ENCODE data around the gene STOX1. TPM values are rescaled to one million over a fixed set of nuclear protein-coding genes. Genes with fewer than 3 reads are reported as not detected.
A peak's percentile ranks its signal among the peaks of the same experiment; 100 is the strongest.
"Not testable (repeated sequence)": the region's sequence is repeated elsewhere in the genome, so short reads cannot be mapped to it uniquely, and the experiment has no call there.

The STOX1 gene
- total RNA-seq, 1 donor from 2014 or later, result 1.4 TPM

- peak; percentile 2 for DNase-seq (ENCODE audit: low read depth)
These were observed 811 bp downstream of the STOX1 start for GRCh38 chr10:68828083-68828601.

DNA sequence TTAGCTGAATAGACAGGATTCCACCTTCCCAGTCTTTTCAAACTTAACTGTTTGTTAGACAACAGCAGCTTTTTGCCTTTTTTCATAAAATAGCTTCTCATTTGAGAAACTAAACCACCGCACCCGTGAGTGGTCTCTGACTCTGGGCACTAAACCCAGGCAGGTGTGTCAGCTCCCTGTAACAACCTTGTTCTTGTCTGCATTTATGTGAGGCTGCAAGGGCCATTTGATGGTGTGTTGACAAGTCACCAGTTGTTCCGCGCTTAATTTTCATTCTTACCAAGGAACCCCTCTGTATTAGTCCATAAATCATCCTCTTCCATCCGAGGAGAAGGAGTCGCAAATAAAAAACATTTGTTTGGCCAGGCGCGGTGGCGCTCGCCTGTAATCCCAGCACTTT is 1.5 kb downstream of the STOX1 start:
- DNase-seq (ENCODE audit: low read depth), result no peak

GRCh38 chr10:68829521-68829920 is 2.2 kb downstream of the STOX1 start:
- no peak for DNase-seq (ENCODE audit: low read depth)

DNA sequence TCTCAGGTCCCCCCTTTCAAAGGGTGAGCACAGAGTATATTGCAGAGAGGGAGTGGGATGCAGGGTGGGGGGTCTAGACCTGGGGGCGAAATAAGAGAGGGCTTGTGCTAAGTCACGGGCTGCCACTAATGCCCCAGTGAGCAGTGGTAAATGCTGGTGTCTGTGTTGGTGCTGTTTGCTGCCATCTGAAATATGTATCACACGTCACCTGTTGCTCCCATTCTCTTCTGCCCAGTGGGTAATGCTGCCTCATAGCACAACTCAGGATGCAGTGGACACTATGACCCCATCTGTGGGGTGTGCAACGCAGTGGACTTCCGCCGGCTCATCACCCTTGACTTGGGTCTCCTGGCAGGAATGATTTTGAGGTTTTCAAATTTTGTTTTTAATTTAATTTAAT is 2.6 kb downstream of the STOX1 start:
- no peak for DNase-seq (ENCODE audit: low read depth)

DNA sequence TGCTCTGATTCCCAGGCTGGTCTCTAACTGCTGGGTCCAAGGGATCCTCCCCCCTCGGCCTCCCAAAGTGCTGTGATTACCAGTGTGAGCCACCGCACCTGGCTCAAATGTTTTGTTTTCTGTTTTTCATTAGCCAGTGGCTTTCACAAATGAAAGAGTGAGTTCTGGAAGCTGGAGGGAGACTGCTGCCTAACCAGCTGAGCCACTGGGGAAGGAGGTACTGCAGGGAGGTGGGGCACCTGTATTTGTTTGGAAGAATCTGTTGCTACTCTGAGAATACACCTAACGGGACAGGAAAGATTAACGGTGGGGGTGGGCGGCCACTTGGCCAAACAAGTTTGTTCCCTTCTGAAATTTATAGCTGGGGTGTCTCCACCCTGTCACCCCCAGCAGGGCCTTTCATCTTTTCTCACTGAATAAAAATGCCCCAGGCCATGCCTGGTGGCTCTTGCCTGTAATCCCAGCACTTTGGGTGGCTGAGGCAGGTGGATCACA is 4.7 kb downstream of the STOX1 start:
- DNase-seq (ENCODE audit: low read depth), result no peak

DNA sequence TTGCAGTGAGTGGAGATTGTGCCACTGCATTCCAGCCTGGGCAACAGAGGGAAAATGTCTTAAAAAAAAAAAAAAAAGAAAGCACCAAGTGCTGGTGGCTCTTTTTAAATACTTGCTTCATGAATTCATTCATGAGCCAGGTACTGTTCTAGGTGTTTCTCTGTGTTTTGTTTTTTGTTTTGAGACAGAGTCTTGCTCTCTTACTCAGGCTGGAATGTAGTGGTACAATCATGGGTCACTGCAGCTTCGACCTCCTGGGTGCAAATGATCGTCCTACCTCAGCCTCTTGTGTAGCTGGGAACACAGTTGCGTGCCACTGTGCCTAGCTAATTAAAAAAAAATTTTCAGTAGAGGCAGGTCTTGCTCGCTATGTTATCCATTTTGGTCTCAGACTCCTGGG is 5.3 kb downstream of the STOX1 start:
- DNase-seq (ENCODE audit: low read depth), result no peak

DNA sequence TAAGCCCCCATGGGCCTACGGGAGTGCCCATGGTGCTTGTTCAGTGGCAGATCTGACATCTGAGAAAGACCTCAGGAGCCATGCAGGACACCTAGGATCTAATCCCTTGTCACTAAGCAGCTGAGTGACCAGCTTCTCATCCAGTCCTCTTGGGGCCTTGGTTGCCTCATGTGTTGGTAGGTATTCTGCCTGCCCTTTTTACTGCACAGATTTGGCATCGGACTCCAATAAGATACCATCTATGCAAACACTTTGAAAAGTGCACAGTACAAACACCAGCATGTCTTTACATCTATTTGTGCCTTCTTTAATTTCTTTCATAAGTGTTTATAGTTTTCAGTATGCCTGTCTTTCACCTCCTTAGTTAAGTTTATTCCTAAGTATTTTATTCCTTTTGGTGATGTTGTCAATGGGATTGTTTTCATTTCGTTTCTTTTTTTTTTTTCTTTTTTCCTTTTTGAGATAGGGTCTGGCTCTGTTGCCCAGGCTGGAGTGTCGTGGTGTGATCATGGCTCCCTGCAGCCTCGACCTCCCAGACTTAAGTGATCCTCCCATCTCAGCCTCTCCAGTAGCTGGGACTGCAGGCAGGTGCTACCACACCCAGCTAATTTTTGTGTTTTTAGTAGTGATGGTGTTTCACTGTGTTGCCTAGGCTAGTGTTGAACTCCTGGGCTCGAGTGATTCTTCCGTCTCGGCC is 10.4 kb downstream of the STOX1 start:
- DNase-seq (ENCODE audit: low read depth), result no peak

- DNase-seq (ENCODE audit: low read depth), result not testable (repeated sequence)
These were observed 13.3 kb downstream of the STOX1 start for GRCh38 chr10:68840650-68841049.

- DNase-seq (ENCODE audit: low read depth), result no peak
These were observed 20.9 kb downstream of the STOX1 start for GRCh38 chr10:68848281-68848680.

GRCh38 chr10:68848806-68849205 is 21.5 kb downstream of the STOX1 start:
- no peak for DNase-seq (ENCODE audit: low read depth)

- DNase-seq (ENCODE audit: low read depth), result no peak
These were observed 29.0 kb downstream of the STOX1 start for GRCh38 chr10:68856352-68856751.

- DNase-seq (ENCODE audit: low read depth), result no peak
These were observed 29.7 kb downstream of the STOX1 start for GRCh38 chr10:68857005-68857404.

DNA sequence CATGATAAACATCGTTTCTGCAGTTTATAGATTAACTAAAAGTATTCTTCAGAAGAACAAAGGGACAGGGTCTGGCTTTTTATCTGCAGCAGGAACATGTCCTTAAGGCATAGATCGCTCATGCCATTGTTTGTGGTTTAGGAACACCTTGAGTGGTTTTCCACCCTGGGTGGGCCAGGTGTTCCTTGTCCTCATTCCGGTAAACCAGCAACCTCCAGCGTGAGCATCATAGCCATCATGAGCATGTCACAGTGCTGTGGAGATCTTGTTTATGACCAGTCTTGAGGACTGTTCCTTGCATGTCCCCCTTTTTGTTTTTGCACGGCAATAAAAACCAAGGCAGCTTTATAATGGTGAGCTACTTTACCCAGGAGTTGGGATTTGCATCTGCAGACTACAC is 33.9 kb downstream of the STOX1 start:
- peak; percentile 11 for DNase-seq (ENCODE audit: low read depth)

DNA sequence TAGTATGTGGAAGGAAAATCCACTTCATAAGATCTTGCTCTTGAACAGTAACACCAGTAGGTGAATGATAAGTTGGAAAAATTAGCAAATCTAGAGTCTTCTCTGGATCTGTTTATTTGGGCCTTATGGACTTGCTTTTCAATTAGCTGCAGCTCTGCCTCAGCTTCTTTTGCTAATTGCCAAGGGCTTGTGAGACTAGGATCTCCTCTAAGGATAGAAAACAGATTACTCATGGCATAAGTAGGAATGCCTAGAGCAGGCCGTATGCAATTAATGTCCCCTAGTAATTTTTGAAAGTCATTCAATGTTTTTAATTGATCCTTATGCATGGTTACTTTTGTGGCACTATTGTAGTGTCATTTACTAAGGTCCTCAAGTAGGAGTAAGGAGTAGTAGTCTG is 37.3 kb downstream of the STOX1 start:
- no peak for DNase-seq (ENCODE audit: low read depth)

DNA sequence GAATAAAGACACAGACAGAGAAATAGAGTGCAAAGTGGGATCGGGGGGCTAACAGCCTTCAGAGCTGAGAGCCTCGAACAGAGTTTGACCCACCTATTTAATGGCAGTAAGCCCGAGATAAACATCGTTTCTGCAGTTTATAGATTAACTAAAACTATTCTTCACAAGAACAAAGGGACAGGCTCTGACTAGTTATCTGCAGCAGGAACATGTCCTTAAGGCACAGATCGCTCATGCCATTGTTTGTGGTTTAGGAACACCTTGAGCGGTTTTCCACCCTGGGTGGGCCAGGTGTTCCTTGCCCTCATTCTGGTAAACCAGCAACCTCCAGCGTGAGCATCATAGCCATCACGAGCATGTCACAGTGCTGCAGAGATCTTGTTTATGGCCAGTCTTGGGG is 40.8 kb downstream of the STOX1 start:
- DNase-seq (ENCODE audit: low read depth), result not testable (repeated sequence)

DNA sequence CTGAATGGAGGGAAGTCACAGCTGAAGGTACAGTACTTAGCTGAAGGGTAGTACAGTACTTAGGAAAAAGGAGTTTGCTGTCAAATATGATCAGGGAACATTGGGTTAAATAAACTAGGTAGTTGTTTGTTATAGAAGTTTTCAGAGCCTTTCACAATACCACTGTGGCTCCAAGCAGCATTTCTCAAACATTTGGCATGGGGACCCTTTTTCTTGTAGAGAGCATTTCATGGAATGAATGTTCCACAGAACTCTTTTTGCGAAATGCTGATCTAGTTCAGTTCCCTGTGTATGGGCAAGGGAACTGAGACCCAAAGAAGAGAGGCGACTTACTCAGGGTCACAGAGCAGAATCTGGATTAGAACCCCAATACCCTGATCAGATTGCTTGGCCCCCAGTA is 42.3 kb downstream of the STOX1 start:
- DNase-seq (ENCODE audit: low read depth), result no peak

- DNase-seq (ENCODE audit: low read depth), result no peak
These were observed 42.7 kb downstream of the STOX1 start for GRCh38 chr10:68870061-68870460.

GRCh38 chr10:68870545-68871104 is 43.3 kb downstream of the STOX1 start:
- no peak for DNase-seq (ENCODE audit: low read depth)

GRCh38 chr10:68871105-68871711 is 43.9 kb downstream of the STOX1 start:
- peak; percentile 88 for DNase-seq (ENCODE audit: low read depth)

DNA sequence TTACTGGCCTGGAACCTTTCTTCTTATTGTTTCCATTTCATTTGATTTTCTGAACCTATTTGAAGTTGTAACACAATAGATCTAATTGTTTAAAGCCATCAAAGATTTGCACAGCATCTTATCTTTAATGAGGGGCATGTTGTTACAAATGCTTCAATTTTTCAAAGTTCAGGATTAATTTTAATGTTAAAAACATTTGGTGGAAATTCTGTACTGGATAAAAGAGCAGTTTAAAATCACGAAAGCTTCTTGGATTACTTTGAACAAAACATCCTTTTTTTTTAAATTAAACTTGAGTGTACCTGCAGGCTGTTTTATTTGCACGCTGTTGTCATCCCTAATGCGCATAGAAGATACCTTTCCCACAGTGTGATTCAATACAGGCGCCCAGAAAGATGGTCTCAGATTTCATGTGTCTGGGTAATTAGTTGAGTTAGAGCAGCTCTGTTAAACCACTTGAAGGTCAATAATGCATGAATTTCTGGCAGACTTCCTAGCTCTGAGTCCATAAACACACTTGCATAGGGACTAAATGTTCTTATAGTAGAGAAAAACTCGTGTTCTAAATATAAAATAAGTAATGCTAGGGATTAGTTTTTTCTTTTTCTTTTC is 44.5 kb downstream of the STOX1 start:
- DNase-seq (ENCODE audit: low read depth), result peak; percentile 68

- no peak for DNase-seq (ENCODE audit: low read depth)
These were observed 49.2 kb downstream of the STOX1 start for GRCh38 chr10:68876246-68877138.
